ENCODE measurements around the gene TSC22D1. TPM values are rescaled to one million over a fixed set of nuclear protein-coding genes. Genes with fewer than 3 reads are reported as not detected.
"Not testable (repeated sequence)": the region's sequence is repeated elsewhere in the genome, so short reads cannot be mapped to it uniquely, and the experiment has no call there.

The TSC22D1 gene
- total RNA-seq, 4 donors from 2014 or later, result 199 to 263 (median 248) TPM

- Histone ChIP-seq H3K36me3 (no peaks in the 10 kb centered on the region), H3K27me3 (no peaks in the 10 kb centered on the region), H3K4me3 (no peak overlapping the region), H3K4me1 (no peaks in the 10 kb centered on the region), H3K9me3 (no peaks in the 10 kb centered on the region), H3K27ac (replicated peaks in 1 of 4) (no peak overlapping the region)
- no peak for DNase-seq (ENCODE audit: extremely low spot score)
- TF ChIP-seq POLR2A (IDR thresholded peaks at IDR 0.05; ENCODE audit: low read depth) (no peak), CTCF (IDR thresholded peaks at IDR 0.05) (no peak), EP300 (IDR thresholded peaks at IDR 0.05) (no peak), POLR2AphosphoS5 (IDR thresholded peaks at IDR 0.05) (no peak)
- intact Hi-C loops (cut with DNase I), result no loop called here
- WGBS, result 85% methylated on average over 2 of the region's 2 CpGs
Measured at GRCh38 chr13:44601586-44601985, 25.5 kb upstream of the TSC22D1 start.

GRCh38 chr13:44593861-44594592 is 17.9 kb upstream of the TSC22D1 start:
- H3K27ac ChIP-seq (replicated peaks in 1 of 4); intact Hi-C loops (cut with DNase I); H3K4me3 ChIP-seq; H3K9me3 ChIP-seq; DNase-seq (ENCODE audit: extremely low spot score); H3K4me1 ChIP-seq; H3K27me3 ChIP-seq; H3K36me3 ChIP-seq: not testable (repeated sequence)
- WGBS, result 96% methylated on average over 20 of the region's 20 CpGs

GRCh38 chr13:44592216-44592847 is 16.2 kb upstream of the TSC22D1 start:
- TF ChIP-seq POLR2A (IDR thresholded peaks at IDR 0.05; ENCODE audit: low read depth) (no peak), POLR2AphosphoS5 (IDR thresholded peaks at IDR 0.05) (no peak), EP300 (IDR thresholded peaks at IDR 0.05) (no peak), CTCF (IDR thresholded peaks at IDR 0.05) (no peak)
- no peak for DNase-seq (ENCODE audit: extremely low spot score)
- Histone ChIP-seq H3K36me3 (no peaks in the 10 kb centered on the region), H3K27ac (replicated peaks in 1 of 4) (no peak overlapping the region), H3K4me3 (no peak overlapping the region), H3K27me3 (no peaks in the 10 kb centered on the region), H3K9me3 (no peaks in the 10 kb centered on the region), H3K4me1 (no peaks in the 10 kb centered on the region)
- WGBS, result 92% methylated on average over 6 of the region's 6 CpGs
- intact Hi-C loops (cut with DNase I), result no loop called here

GRCh38 chr13:44591316-44591715 is 15.2 kb upstream of the TSC22D1 start:
- intact Hi-C loops (cut with DNase I), result no loop called here
- H3K4me3 ChIP-seq, result no peak overlapping the region
- TF ChIP-seq POLR2AphosphoS5 (IDR thresholded peaks at IDR 0.05) (no peak), EP300 (IDR thresholded peaks at IDR 0.05) (no peak), POLR2A (IDR thresholded peaks at IDR 0.05; ENCODE audit: low read depth) (no peak), CTCF (IDR thresholded peaks at IDR 0.05) (no peak)
- H3K4me1 ChIP-seq, result no peaks in the 10 kb centered on the region
- DNase-seq (ENCODE audit: extremely low spot score), result no peak
- no peak overlapping the region for H3K27ac ChIP-seq (replicated peaks in 1 of 4)
- H3K36me3 ChIP-seq, result no peaks in the 10 kb centered on the region
- H3K27me3 ChIP-seq, result no peaks in the 10 kb centered on the region
- no peaks in the 10 kb centered on the region for H3K9me3 ChIP-seq
- 98% methylated on average over 9 of the region's 15 CpGs for WGBS

- 90% methylated on average over 3 of the region's 3 CpGs for WGBS
- intact Hi-C loops (cut with DNase I), result no loop called here
- Histone ChIP-seq H3K4me1 (peaks cover 4 to 8% (median 6%) of the 10 kb centered on the region in 4 donors), H3K27me3 (no peaks in the 10 kb centered on the region), H3K4me3 (no peak overlapping the region), H3K27ac (replicated peaks in 1 of 4) (no peak overlapping the region), H3K36me3 (no peaks in the 10 kb centered on the region), H3K9me3 (no peaks in the 10 kb centered on the region)
- no peak for DNase-seq (ENCODE audit: extremely low spot score)
- TF ChIP-seq EP300 (IDR thresholded peaks at IDR 0.05) (no peak), POLR2AphosphoS5 (IDR thresholded peaks at IDR 0.05) (no peak), POLR2A (IDR thresholded peaks at IDR 0.05; ENCODE audit: low read depth) (no peak), CTCF (IDR thresholded peaks at IDR 0.05) (no peak)
Measured at GRCh38 chr13:44583137-44583536, 7.0 kb upstream of the TSC22D1 start.
